ENCODE data around the gene CDC37.

The CDC37 gene

DNA sequence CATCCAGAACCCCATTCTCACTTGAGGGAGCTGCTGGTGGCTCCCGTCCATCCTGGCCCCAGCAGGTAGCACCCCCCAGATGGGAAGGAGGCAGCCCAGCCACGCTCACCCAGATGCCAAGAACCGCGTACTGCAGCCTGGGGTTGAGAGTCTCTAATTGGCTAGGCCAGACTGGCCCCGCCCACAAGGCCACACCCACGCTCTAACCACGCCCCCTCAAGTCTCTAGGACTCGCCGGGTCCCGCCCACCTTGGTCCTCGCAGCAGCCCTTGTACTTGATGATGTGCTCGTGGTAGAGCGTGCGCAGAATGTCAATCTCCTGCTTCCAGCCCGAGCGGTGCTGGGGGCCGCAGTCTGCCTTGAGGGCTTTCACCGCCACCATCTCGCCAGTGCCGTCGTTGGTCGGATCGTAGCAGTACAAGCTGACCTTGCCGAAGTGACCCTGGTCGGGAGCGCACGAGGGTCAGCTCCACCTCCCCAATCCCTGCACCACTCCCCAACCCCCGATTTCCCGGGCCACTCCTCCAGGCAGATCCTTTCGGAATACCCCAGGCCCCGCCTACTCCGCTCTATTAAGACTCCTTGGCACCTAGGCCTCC, 49.5 kb downstream of the CDC37 start:
- peak in 2 of 4 experiments; percentile 31 to 49 for DNase-seq (ENCODE audit: low read depth in 4 of 4, low spot score in 1 of 4)

- no peak for DNase-seq (ENCODE audit: low read depth in 4 of 4, low spot score in 1 of 4)
Observed at GRCh38 chr19:10352764-10353671, 50.3 kb downstream of the CDC37 start.

GRCh38 chr19:10346509-10346908, 56.8 kb downstream of the CDC37 start:
- DNase-seq (ENCODE audit: low read depth in 4 of 4, low spot score in 1 of 4), result no peak

DNA sequence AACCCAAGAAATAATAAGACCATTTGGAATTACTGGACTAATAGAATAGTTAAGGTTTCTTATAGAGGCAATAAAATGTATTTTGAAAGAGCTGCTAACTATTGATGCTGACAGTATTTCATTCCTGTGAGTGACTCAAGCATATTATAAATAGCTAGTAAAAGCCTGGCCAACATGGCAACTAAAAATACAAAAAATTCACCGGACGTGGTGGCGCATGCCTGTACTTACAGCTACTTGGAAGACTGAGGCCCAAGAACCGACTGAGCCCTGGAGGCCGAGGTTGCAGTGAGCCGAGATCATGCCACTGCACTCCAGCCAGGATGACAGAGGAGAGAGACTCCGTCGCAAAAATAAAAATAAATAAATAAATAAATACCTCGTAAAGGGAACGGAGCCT, 58.6 kb downstream of the CDC37 start:
- no peak for DNase-seq (ENCODE audit: low read depth in 4 of 4, low spot score in 1 of 4)

DNA sequence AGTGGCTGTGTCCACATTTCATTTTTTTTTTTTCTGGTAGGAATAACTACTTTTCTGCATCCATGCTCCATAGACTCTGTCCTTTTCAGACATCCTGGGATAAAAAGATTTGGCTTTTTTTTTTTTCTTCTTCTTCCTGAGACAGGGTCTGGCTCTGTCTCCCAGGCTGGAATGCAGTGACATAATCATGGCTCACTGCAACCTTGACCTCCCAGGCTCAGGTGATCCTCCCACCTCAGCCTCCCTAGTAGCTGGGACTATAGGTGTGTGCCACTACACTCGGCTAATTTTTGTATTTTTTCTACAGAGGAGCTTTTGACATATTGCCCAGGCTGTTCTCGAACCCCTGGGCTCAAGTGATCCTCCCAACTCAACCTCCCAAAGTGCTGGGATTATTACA, 59.8 kb downstream of the CDC37 start:
- no peak for DNase-seq (ENCODE audit: low read depth in 4 of 4, low spot score in 1 of 4)

Data from stimulated activated CD4-positive, alpha-beta T cell treated with anti-CD3 and anti-CD28 coated beads, Interleukin-1b, Interleukin-23, amount 100 ng/mL, for 24 hours (primary cell).